ENCODE data around the gene EIF4E1B.

EIF4E1B gene

GRCh38 chr5:176601901-176602482, 28.5 kb upstream of the EIF4E1B start:
- no peak for DNase-seq (ENCODE audit: low read depth, low spot score)
- no peak for TF ChIP-seq CTCF (IDR thresholded peaks at IDR 0.05; ENCODE audit: insufficient read depth, low read length, missing control alignments)
- CTCF ChIA-PET, result interaction anchor here (0.8 to 1.2 kb wide), 3 partner anchors 29 to 57 kb away, joined by 3 to 4 read pairs (median 3); no protein-coding TSS in a partner anchor
- POLR2A ChIA-PET, result no interaction called here
- no peak overlapping the region for H3K4me3 ChIP-seq (ENCODE audit: low read depth, low read length)

- CTCF ChIA-PET, result no interaction called here
- no peak for DNase-seq (ENCODE audit: low read depth, low spot score)
- no peak for TF ChIP-seq CTCF (IDR thresholded peaks at IDR 0.05; ENCODE audit: insufficient read depth, low read length, missing control alignments)
- POLR2A ChIA-PET, result no interaction called here
- H3K4me3 ChIP-seq (ENCODE audit: low read depth, low read length), result no peak overlapping the region
Measured at GRCh38 chr5:176603091-176603490, 27.4 kb upstream of the EIF4E1B start.

GRCh38 chr5:176606032-176606431, 24.4 kb upstream of the EIF4E1B start:
- DNase-seq (ENCODE audit: low read depth, low spot score), result no peak
- TF ChIP-seq CTCF (IDR thresholded peaks at IDR 0.05; ENCODE audit: insufficient read depth, low read length, missing control alignments), result no peak
- no peak overlapping the region for H3K4me3 ChIP-seq (ENCODE audit: low read depth, low read length)
- CTCF ChIA-PET, result interaction anchor here (0.7 to 2.6 kb wide), 7 partner anchors 10 to 190 kb away, joined by 3 to 8 read pairs (median 4); partner anchors contain the start of genes CLTB and FAF2
- POLR2A ChIA-PET, result interaction anchor here (0.9 kb wide), 1 partner anchor 41 kb away, joined by 3 read pairs; the partner anchor contains the start of gene TSPAN17

GRCh38 chr5:176606875-176607274, 23.6 kb upstream of the EIF4E1B start:
- DNase-seq (ENCODE audit: low read depth, low spot score), result no peak
- POLR2A ChIA-PET, result no interaction called here
- no peak for TF ChIP-seq CTCF (IDR thresholded peaks at IDR 0.05; ENCODE audit: insufficient read depth, low read length, missing control alignments)
- H3K4me3 ChIP-seq (ENCODE audit: low read depth, low read length), result no peak overlapping the region
- CTCF ChIA-PET, result interaction anchor here (1.5 to 2.6 kb wide), 4 partner anchors 11 to 191 kb away, joined by 3 to 8 read pairs (median 6); partner anchors contain the start of gene CLTB

GRCh38 chr5:176608142-176608705, 22.3 kb upstream of the EIF4E1B start:
- H3K4me3 ChIP-seq (ENCODE audit: low read depth, low read length), result no peak overlapping the region
- no peak for DNase-seq (ENCODE audit: low read depth, low spot score)
- POLR2A ChIA-PET, result no interaction called here
- TF ChIP-seq CTCF (IDR thresholded peaks at IDR 0.05; ENCODE audit: insufficient read depth, low read length, missing control alignments), result no peak
- CTCF ChIA-PET, result interaction anchor here (0.7 to 2.3 kb wide), 4 partner anchors 35 to 160 kb away, joined by 3 to 8 read pairs (median 4); no protein-coding TSS in a partner anchor

- ChIA-PET POLR2A (no interaction called here), CTCF (interaction anchor here (1.2 to 2.3 kb wide), 2 partner anchors 66 to 161 kb away, joined by 3 to 8 read pairs; no protein-coding TSS in a partner anchor)
- peak overlapping the region; percentile 64 for H3K4me3 ChIP-seq (ENCODE audit: low read depth, low read length)
- DNase-seq (ENCODE audit: low read depth, low spot score), result no peak
- TF ChIP-seq CTCF (IDR thresholded peaks at IDR 0.05; ENCODE audit: insufficient read depth, low read length, missing control alignments), result no peak
Measured at GRCh38 chr5:176608937-176609723, 21.3 kb upstream of the EIF4E1B start.

Data from AG04449 (cell line).